Stimulated activated CD8-positive, alpha-beta memory T cell treated with anti-CD3 and anti-CD28 coated beads, Interleukin-15, amount 100 ng/mL, for 1 hour (primary cell): Measurements from ENCODE around the gene RPL18A.
A peak's percentile ranks its signal among the peaks of the same experiment; 100 is the strongest.

Source experiments
- DNase-seq: peaks from one replicate; pipeline ENCODE4 v3.0.0-alpha.2; 2020; ENCODE audit warnings: low read depth

Gene RPL18A

GRCh38 chr19:17841810-17842662 lies 17.7 kb upstream of the RPL18A start:
- DNase-seq: peak; percentile 40

- DNase-seq: no peak
Measured at GRCh38 chr19:17842663-17843291, 16.9 kb upstream of the RPL18A start.

GRCh38 chr19:17843292-17843827 lies 16.4 kb upstream of the RPL18A start:
- DNase-seq: no peak

GRCh38 chr19:17843908-17844490 lies 15.7 kb upstream of the RPL18A start:
- DNase-seq: no peak

- no peak for DNase-seq
Measured at GRCh38 chr19:17846146-17846545, 13.6 kb upstream of the RPL18A start.

- peak; percentile 78 for DNase-seq
Measured at GRCh38 chr19:17847538-17848366, 12.0 kb upstream of the RPL18A start, which contains the start of gene JAK3. JAK3 (minus strand) TSS chr19:17847982; CDS start chr19:17844417, 3,565 bp downstream.

- no peak for DNase-seq
Measured at GRCh38 chr19:17848595-17849292, 11.0 kb upstream of the RPL18A start.

GRCh38 chr19:17854061-17854460 lies 5.6 kb upstream of the RPL18A start:
- DNase-seq: no peak

- DNase-seq: peak; percentile 94
Measured at GRCh38 chr19:17855280-17856152, 4.2 kb upstream of the RPL18A start.

GRCh38 chr19:17860331-17860992 lies 752 bp downstream of the RPL18A start:
- DNase-seq: no peak

- DNase-seq: no peak
Measured at GRCh38 chr19:17860993-17861360, 1.3 kb downstream of the RPL18A start.

- DNase-seq: no peak
Measured at GRCh38 chr19:17861542-17862402, 2.1 kb downstream of the RPL18A start.

GRCh38 chr19:17862711-17863519 lies 3.2 kb downstream of the RPL18A start:
- no peak for DNase-seq

- DNase-seq: no peak
Measured at GRCh38 chr19:17863520-17864182, 3.9 kb downstream of the RPL18A start.

- DNase-seq: no peak
Measured at GRCh38 chr19:17865364-17866311, 5.9 kb downstream of the RPL18A start.

GRCh38 chr19:17866312-17866963 lies 6.7 kb downstream of the RPL18A start:
- DNase-seq: no peak
